Osteoblast (primary cell): Measurements from ENCODE around the gene RIPK3. TPM values are rescaled to one million over a fixed set of nuclear protein-coding genes. Genes with fewer than 3 reads are reported as not detected.

Experiments
- DNase-seq: peaks from one replicate; pipeline ENCODE4 v3.0.0; 2011; ENCODE audit warnings: low spot score, mixed read lengths; ENCODE audit not compliant: insufficient read length; ENCODE audit errors: missing footprints
- H2AFZ ChIP-seq: 2 replicates; pipeline ENCODE4 v1.6.0; 2011; ENCODE audit warnings: mild to moderate bottlenecking, low read length
- H3K27ac ChIP-seq: 2 replicates; pipeline ENCODE4 v1.5.1; 2011; ENCODE audit warnings: mild to moderate bottlenecking, low read depth, low read length, moderate library complexity
- H3K27me3 ChIP-seq: 2 replicates; pipeline ENCODE4 v1.6.0; 2012; ENCODE audit warnings: mild to moderate bottlenecking, control low read depth, inconsistent platforms, low read length, moderate library complexity; ENCODE audit not compliant: insufficient read depth
- H3K36me3 ChIP-seq: 2 replicates; pipeline ENCODE4 v1.5.1; 2011; ENCODE audit warnings: mild to moderate bottlenecking, low read length, control low read depth, moderate library complexity; ENCODE audit not compliant: insufficient read depth
- H3K4me1 ChIP-seq: 2 replicates; pipeline ENCODE4 v1.5.1; 2011; ENCODE audit warnings: mild to moderate bottlenecking, low read length, control low read depth, moderate library complexity; ENCODE audit not compliant: insufficient read depth
- H3K4me2 ChIP-seq: 2 replicates; pipeline ENCODE4 v1.6.0; 2011; ENCODE audit warnings: mild to moderate bottlenecking, low read length; ENCODE audit not compliant: insufficient read depth
- H3K4me3 ChIP-seq: fragments of 200-600 bp; sonication (generic); 3 replicates; pipeline ENCODE4 v1.5.1; 2012; ENCODE audit warnings: mild to moderate bottlenecking, low read length, inconsistent platforms; ENCODE audit not compliant: insufficient read depth
- H3K79me2 ChIP-seq: 2 replicates; pipeline ENCODE4 v1.6.0; 2012; ENCODE audit warnings: mild to moderate bottlenecking, low read length, control low read depth, inconsistent platforms; ENCODE audit not compliant: insufficient read depth
- H3K9me3 ChIP-seq: 2 replicates; pipeline ENCODE4 v1.5.1; 2011; ENCODE audit warnings: low read depth, low read length, control low read depth
- H4K20me1 ChIP-seq: 2 replicates; pipeline ENCODE4 v1.6.0; 2012; ENCODE audit warnings: mild to moderate bottlenecking, low read length, control low read depth; ENCODE audit not compliant: insufficient read depth
- total RNA-seq: library from RNA; depleted of rRNA; stranded (reverse); fragments of >200 nt; gene quantifications from 2 replicates; pipeline ENCODE4 v1.2.3, GENCODE V29; 2012
- TF ChIP-seq, protein P1 (sequence below): IDR thresholded peaks from 2 replicates; pipeline ENCODE4 v1.5.1; 2011; ENCODE audit warnings: mild to moderate bottlenecking, low read depth, low read length, moderate library complexity; ENCODE audit errors: extremely low read depth

RIPK3 gene
- total RNA-seq, 1 donor: 11.9 TPM

DNA sequence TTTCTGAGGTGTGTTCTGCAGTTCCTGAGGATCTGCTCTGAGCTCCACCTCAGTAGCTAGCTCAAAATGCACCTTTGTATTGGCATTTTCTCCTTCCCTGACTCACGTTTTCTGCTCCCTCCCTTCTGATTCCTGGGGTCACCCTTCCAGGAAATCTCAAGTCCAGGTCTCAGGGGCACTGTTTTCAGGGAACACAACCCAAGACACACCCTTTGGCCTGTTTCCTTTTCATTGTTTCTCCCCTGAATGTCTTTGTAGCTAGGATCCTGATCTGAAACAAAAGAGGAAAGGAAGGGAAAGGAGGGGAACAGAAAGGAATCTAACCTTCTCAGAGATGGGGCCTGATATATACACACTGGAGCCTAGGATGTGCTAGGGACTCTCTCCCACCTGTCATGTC lies 7.3 kb upstream of the RIPK3 start:
- H3K4me3 ChIP-seq: no peak overlapping the region
- H4K20me1 ChIP-seq: no peaks in the 10 kb centered on the region
- H3K79me2 ChIP-seq: no peaks in the 10 kb centered on the region
- H3K27me3 ChIP-seq: no peaks in the 10 kb centered on the region
- no peaks in the 10 kb centered on the region for H3K9me3 ChIP-seq
- TF ChIP-seq, protein P1, sequence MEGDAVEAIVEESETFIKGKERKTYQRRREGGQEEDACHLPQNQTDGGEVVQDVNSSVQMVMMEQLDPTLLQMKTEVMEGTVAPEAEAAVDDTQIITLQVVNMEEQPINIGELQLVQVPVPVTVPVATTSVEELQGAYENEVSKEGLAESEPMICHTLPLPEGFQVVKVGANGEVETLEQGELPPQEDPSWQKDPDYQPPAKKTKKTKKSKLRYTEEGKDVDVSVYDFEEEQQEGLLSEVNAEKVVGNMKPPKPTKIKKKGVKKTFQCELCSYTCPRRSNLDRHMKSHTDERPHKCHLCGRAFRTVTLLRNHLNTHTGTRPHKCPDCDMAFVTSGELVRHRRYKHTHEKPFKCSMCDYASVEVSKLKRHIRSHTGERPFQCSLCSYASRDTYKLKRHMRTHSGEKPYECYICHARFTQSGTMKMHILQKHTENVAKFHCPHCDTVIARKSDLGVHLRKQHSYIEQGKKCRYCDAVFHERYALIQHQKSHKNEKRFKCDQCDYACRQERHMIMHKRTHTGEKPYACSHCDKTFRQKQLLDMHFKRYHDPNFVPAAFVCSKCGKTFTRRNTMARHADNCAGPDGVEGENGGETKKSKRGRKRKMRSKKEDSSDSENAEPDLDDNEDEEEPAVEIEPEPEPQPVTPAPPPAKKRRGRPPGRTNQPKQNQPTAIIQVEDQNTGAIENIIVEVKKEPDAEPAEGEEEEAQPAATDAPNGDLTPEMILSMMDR: no peak
- H3K4me2 ChIP-seq: no peak overlapping the region
- no peak for DNase-seq
- no peaks in the 10 kb centered on the region for H3K36me3 ChIP-seq
- H3K4me1 ChIP-seq: peaks cover 16% of the 10 kb centered on the region
- H2AFZ ChIP-seq: peak overlapping the region; percentile 17
- no peak overlapping the region for H3K27ac ChIP-seq

GRCh38 chr14:24343795-24344660 lies 4.2 kb upstream of the RIPK3 start:
- no peak overlapping the region for H3K27ac ChIP-seq
- no peaks in the 10 kb centered on the region for H3K36me3 ChIP-seq
- no peaks in the 10 kb centered on the region for H3K9me3 ChIP-seq
- no peaks in the 10 kb centered on the region for H4K20me1 ChIP-seq
- TF ChIP-seq, protein P1: no peak
- no peak overlapping the region for H3K4me2 ChIP-seq
- H2AFZ ChIP-seq: no peak overlapping the region
- DNase-seq: no peak
- H3K4me3 ChIP-seq: no peak overlapping the region
- no peaks in the 10 kb centered on the region for H3K79me2 ChIP-seq
- H3K4me1 ChIP-seq: peaks cover 12% of the 10 kb centered on the region
- H3K27me3 ChIP-seq: peaks cover 4% of the 10 kb centered on the region

DNA sequence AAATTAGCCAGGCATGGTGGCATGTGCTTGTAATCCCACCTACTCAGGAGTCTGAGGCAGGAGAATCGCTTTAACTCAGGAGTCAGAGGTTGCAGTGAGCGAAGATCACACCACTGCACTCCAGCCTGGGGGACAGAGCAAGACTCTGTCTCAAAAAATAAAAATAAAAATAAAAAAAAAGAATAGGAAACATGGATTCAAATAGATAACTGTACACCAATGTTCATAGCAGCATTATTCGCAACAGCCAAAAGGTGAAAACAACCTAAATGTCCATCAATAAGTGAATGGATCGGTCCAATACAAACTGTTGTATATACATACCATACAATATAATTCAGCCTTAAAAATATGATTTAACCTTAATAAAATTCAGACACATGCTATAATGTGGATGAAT lies 3.1 kb upstream of the RIPK3 start:
- no peaks in the 10 kb centered on the region for H3K79me2 ChIP-seq
- no peaks in the 10 kb centered on the region for H3K9me3 ChIP-seq
- H3K4me3 ChIP-seq: no peak overlapping the region
- H3K27ac ChIP-seq: no peak overlapping the region
- DNase-seq: no peak
- H3K36me3 ChIP-seq: no peaks in the 10 kb centered on the region
- H4K20me1 ChIP-seq: no peaks in the 10 kb centered on the region
- TF ChIP-seq, protein P1: no peak
- peaks cover 4% of the 10 kb centered on the region for H3K27me3 ChIP-seq
- H2AFZ ChIP-seq: no peak overlapping the region
- H3K4me2 ChIP-seq: no peak overlapping the region
- H3K4me1 ChIP-seq: peaks cover 13% of the 10 kb centered on the region

GRCh38 chr14:24340606-24341005 lies 815 bp upstream of the RIPK3 start:
- Histone ChIP-seq H3K36me3 (no peaks in the 10 kb centered on the region), H4K20me1 (no peaks in the 10 kb centered on the region), H3K4me3 (no peak overlapping the region), H3K9me3 (no peaks in the 10 kb centered on the region), H3K79me2 (no peaks in the 10 kb centered on the region), H3K27me3 (peaks cover 4% of the 10 kb centered on the region), H3K4me2 (no peak overlapping the region), H2AFZ (no peak overlapping the region), H3K27ac (no peak overlapping the region), H3K4me1 (peaks cover 19% of the 10 kb centered on the region)
- DNase-seq: peak; percentile 71
- TF ChIP-seq, protein P1: no peak
